Astrocyte of the spinal cord (primary cell): ENCODE measurements around the gene SCYL1.

Source experiments
- DNase-seq: peaks from one replicate; pipeline ENCODE4 v3.0.0; 2011; ENCODE audit warnings: low read depth, low spot score
- H3K4me3 ChIP-seq: 2 replicates; pipeline ENCODE4 v1.5.1; 2011; ENCODE audit warnings: low read depth, mild to moderate bottlenecking, low read length, moderate library complexity
- CTCF ChIP-seq: IDR thresholded peaks from 2 replicates; pipeline ENCODE4 v1.5.1; 2012; ENCODE audit warnings: low read depth, mild to moderate bottlenecking, low read length, inconsistent platforms
- in situ Hi-C: cut with HindIII; loops from 2 replicates; pipeline ENCODE4 v1.10.0; 2017; ENCODE audit warnings: low sequenced_read_pairs

Gene SCYL1

GRCh38 chr11:65535102-65535501, 10.2 kb downstream of the SCYL1 start:
- in situ Hi-C loops = no loop called here
- TF ChIP-seq CTCF = no peak
- no peak overlapping the region for H3K4me3 ChIP-seq
- no peak for DNase-seq

GRCh38 chr11:65536412-65537295, 11.8 kb downstream of the SCYL1 start:
- in situ Hi-C loops = no loop called here

GRCh38 chr11:65537296-65537597, 12.4 kb downstream of the SCYL1 start:
- in situ Hi-C loops = no loop called here
- no peak for TF ChIP-seq CTCF
- no peak overlapping the region for H3K4me3 ChIP-seq
- no peak for DNase-seq

More at GRCh38 chr11:65536412-65537295, 11.8 kb downstream of the SCYL1 start:
- TF ChIP-seq CTCF = no peak
- H3K4me3 ChIP-seq = no peak overlapping the region
- no peak for DNase-seq

- in situ Hi-C loops = no loop called here
- TF ChIP-seq CTCF = no peak
Observed at GRCh38 chr11:65537620-65538231, 12.8 kb downstream of the SCYL1 start.

DNA sequence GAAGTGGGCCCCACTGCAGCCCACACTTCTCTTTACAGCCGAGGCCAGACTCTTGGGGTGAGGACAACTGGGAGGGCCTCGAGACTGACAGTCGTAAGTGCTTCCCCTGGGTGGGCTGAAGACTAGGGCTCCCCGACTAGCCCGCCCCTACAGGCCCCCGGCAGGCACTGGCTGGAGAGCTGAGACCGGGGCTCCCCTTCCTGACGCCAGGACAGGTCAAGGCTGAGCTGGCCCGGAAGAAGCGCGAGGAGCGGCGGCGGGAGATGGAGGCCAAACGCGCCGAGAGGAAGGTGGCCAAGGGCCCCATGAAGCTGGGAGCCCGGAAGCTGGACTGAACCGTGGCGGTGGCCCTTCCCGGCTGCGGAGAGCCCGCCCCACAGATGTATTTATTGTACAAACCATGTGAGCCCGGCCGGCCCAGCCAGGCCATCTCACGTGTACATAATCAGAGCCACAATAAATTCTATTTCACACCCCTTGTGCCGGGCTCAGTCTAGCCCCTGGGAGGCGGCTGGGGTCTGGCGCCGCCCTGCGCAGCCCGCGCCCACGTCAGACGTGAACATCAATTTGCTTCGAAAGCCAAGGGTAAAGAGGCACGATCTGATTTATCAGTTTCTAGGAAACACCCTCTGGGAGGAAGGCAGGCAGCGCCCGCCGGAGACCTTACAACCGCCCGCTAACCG, 13.5 kb downstream of the SCYL1 start:
- no peak overlapping the region for H3K4me3 ChIP-seq
- in situ Hi-C loops = no loop called here
- no peak for DNase-seq
- no peak for TF ChIP-seq CTCF

More at GRCh38 chr11:65537620-65538231, 12.8 kb downstream of the SCYL1 start:
- DNase-seq = no peak
- no peak overlapping the region for H3K4me3 ChIP-seq

DNA sequence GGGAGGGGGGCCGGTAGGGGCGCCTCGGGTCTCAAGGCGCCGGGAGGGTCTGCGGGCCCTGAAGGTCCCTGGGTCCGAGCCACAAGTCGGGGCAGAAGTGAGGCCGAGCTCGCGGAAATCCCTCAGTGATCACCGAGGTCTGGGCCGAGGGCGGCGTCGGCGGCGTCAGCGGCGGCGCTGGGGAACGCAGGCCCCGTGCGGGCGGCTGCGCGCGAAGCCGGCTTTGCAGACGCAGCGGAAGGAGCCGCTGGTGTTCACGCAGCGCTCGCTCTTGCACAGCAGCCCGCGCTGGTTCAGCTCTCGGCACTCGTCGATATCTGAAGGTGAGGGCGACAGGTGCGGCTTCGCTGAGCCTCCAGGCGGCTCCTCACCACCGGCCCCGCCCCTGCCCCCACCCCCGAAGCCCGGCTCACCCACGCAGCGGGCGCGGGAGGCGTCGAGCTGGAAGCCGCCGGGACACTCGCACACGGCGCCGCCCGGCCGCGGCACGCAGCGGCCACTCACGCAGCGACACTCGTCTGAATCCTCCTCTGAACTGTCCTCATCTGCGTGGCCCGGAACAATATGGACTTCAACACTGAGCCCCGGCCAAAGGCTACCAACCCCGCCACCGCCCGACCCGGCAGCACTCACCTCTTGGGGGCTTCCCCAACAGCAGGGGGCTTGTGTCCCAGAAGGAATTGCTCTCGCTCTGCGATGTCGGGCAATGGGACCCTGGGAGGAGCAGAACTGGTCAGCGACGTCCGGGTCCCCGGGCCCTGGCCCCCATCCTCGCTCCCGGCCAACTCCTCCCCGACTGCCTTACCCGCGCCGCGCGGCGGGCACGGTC, 14.2 kb downstream of the SCYL1 start:
- H3K4me3 ChIP-seq = no peak overlapping the region
- no peak for DNase-seq
- in situ Hi-C loops = no loop called here
- no peak for TF ChIP-seq CTCF
